Upper lobe of left lung (tissue), 6 donors: ENCODE measurements around the gene CCDC81. TPM values are rescaled to one million over a fixed set of nuclear protein-coding genes. Genes with fewer than 3 reads are reported as not detected.

ENCODE experiments used
- ATAC-seq, 2 donors: fragments of 200-7000 bp; cut with Tn5 transposase; one replicate each; pipeline ENCODE4 v1.9.1; 2022; ENCODE audit warnings: mild to moderate bottlenecking in 2 of 2, moderate library complexity in 2 of 2; ENCODE audit not compliant: low FRiP score in 2 of 2
- DNase-seq, 2 donors: peaks; one replicate each; pipeline ENCODE4 v3.0.0-alpha.2; 2019 to 2020
- H3K27ac ChIP-seq, 4 donors: fragments of 200-600 bp; sonication (generic); one replicate each; pipeline ENCODE4 v1.5.1; 2016 to 2019
- H3K27me3 ChIP-seq, 4 donors: fragments of 200-600 bp; sonication (generic); one replicate each; pipeline ENCODE4 v1.5.1; 2017 to 2019
- H3K36me3 ChIP-seq, 4 donors: fragments of 200-600 bp; sonication (generic); one replicate each; pipeline ENCODE4 v1.5.1; 2016 to 2019
- H3K4me1 ChIP-seq, 4 donors: fragments of 200-600 bp; sonication (generic); one replicate each; pipeline ENCODE4 v1.5.1; 2018 to 2019
- H3K4me3 ChIP-seq, 4 donors: fragments of 200-600 bp; sonication (generic); one replicate each; pipeline ENCODE4 v1.5.1; 2017 to 2019; ENCODE audit warnings: mild to moderate bottlenecking in 2 of 4, moderate library complexity in 1 of 4
- H3K9me3 ChIP-seq, 4 donors: fragments of 200-600 bp; sonication (generic); one replicate each; pipeline ENCODE4 v1.5.1; 2018 to 2019
- CTCF ChIP-seq, 6 experiments: fragments of 450-650 bp in 4 of 6; fragments of 200-600 bp in 2 of 6; sonication (generic) in 2 of 6; IDR thresholded peaks; one replicate each; pipeline ENCODE4 v1.5.1; 2016 to 2019; ENCODE audit warnings: antibody characterized with exemption in 6 of 6
- EP300 ChIP-seq, 4 donors: sonication (generic); formaldehyde crosslinking; IDR thresholded peaks; one replicate each; pipeline ENCODE4 v1.5.1; 2017; ENCODE audit warnings: antibody characterized with exemption in 4 of 4, control low read depth in 2 of 4
- POLR2A ChIP-seq, 4 donors: fragments of 450-650 bp; IDR thresholded peaks; one replicate each; pipeline ENCODE4 v1.5.1; 2016 to 2017; ENCODE audit warnings: antibody characterized with exemption in 4 of 4, mild to moderate bottlenecking in 2 of 4
- POLR2AphosphoS5 ChIP-seq, 2 donors: sonication (generic); formaldehyde crosslinking; IDR thresholded peaks; one replicate each; pipeline ENCODE4 v1.5.1; 2017; ENCODE audit warnings: antibody characterized with exemption in 2 of 2
- WGBS, 2 donors: methylation state at CpG; one replicate each; pipeline ENCODE4 v1.1.5; 2017 to 2018; 5-methylcytosine and 5-hydroxymethylcytosine counted together
- total RNA-seq, 6 donors: library from RNA; depleted of rRNA in 4 of 6; stranded (reverse); fragments of >200 nt in 4 of 6; gene quantifications; one replicate each; pipeline versions ENCODE4 v1.1.0 to v1.2.1, GENCODE V29; 2016 to 2021
- donor health status: DM: no; HTN: no; CAD: no; lungs with moderate emphysema.
- donor health status: DM: no; HTN: yes; CAD: no; lungs with severe emphysema.

Gene CCDC81
- total RNA-seq, 6 donors from 2014 or later = 0.52 to 10.5 (median 2.7) TPM

- Histone ChIP-seq H3K4me3 (no peak overlapping the region), H3K4me1 (peaks cover 0 to 11% (median 5%) of the 10 kb centered on the region in 4 donors), H3K9me3 (no peaks in the 10 kb centered on the region), H3K27me3 (no peaks in the 10 kb centered on the region), H3K36me3 (no peaks in the 10 kb centered on the region), H3K27ac (no peak overlapping the region)
- DNase-seq (no peak), ATAC-seq (no peak)
- TF ChIP-seq CTCF (IDR thresholded peaks at IDR 0.05) = no peak
- no peak for TF ChIP-seq POLR2AphosphoS5 (IDR thresholded peaks at IDR 0.05)
- TF ChIP-seq EP300 (IDR thresholded peaks at IDR 0.05) = no peak
- TF ChIP-seq POLR2A (IDR thresholded peaks at IDR 0.05) = no peak
- WGBS, 2 donors = 90 to 95% methylated on average over 5 of the region's 5 CpGs
Measured at GRCh38 chr11:86463955-86464354, 89.3 kb downstream of the CCDC81 start.

- H3K36me3 ChIP-seq = no peaks in the 10 kb centered on the region
- peaks cover 0 to 9% (median 4%) of the 10 kb centered on the region in 4 donors for H3K4me1 ChIP-seq
- no peak overlapping the region for H3K4me3 ChIP-seq
- ATAC-seq = no peak
- H3K9me3 ChIP-seq = no peaks in the 10 kb centered on the region
- no peak for DNase-seq
- no peak overlapping the region for H3K27ac ChIP-seq
- no peak for TF ChIP-seq CTCF (IDR thresholded peaks at IDR 0.05)
- TF ChIP-seq POLR2A (IDR thresholded peaks at IDR 0.05) = no peak
- TF ChIP-seq EP300 (IDR thresholded peaks at IDR 0.05) = no peak
- no peak for TF ChIP-seq POLR2AphosphoS5 (IDR thresholded peaks at IDR 0.05)
- 91 to 95% methylated on average over 5 of the region's 5 CpGs for whole genome bisulfite sequencing, 2 donors
- H3K27me3 ChIP-seq = no peaks in the 10 kb centered on the region
Measured at GRCh38 chr11:86464509-86465221, 90.0 kb downstream of the CCDC81 start.

GRCh38 chr11:86468169-86468568, 93.5 kb downstream of the CCDC81 start:
- no peak overlapping the region for H3K4me3 ChIP-seq
- WGBS, 2 donors = 96 to 98% methylated on average over 1 of the region's 1 CpG
- H3K27ac ChIP-seq = no peak overlapping the region
- TF ChIP-seq POLR2AphosphoS5 (IDR thresholded peaks at IDR 0.05) (no peak), POLR2A (IDR thresholded peaks at IDR 0.05) (no peak), CTCF (IDR thresholded peaks at IDR 0.05) (no peak), EP300 (IDR thresholded peaks at IDR 0.05) (no peak)
- ATAC-seq = no peak
- no peaks in the 10 kb centered on the region for H3K27me3 ChIP-seq
- no peak for DNase-seq
- no peaks in the 10 kb centered on the region for H3K36me3 ChIP-seq
- no peaks in the 10 kb centered on the region for H3K9me3 ChIP-seq
- H3K4me1 ChIP-seq = no peaks in the 10 kb centered on the region

- Histone ChIP-seq H3K27ac (no peak overlapping the region), H3K4me1 (no peaks in the 10 kb centered on the region), H3K9me3 (no peaks in the 10 kb centered on the region), H3K27me3 (no peaks in the 10 kb centered on the region), H3K36me3 (no peaks in the 10 kb centered on the region), H3K4me3 (no peak overlapping the region)
- TF ChIP-seq POLR2A (IDR thresholded peaks at IDR 0.05) (no peak), CTCF (IDR thresholded peaks at IDR 0.05) (no peak), EP300 (IDR thresholded peaks at IDR 0.05) (no peak), POLR2AphosphoS5 (IDR thresholded peaks at IDR 0.05) (no peak)
- WGBS, 2 donors = 93 to 95% methylated on average over 5 of the region's 5 CpGs
- DNase-seq (no peak), ATAC-seq (peak in 1 of 2 donors; percentile 69)
Measured at GRCh38 chr11:86469491-86470388, 95.1 kb downstream of the CCDC81 start.

Other genes starting within 250 kb of the CCDC81 start
- 10 to 100 TPM in 5 of 6 donors, 1 to 10 TPM in 1; 6.7 to 43.1 (median 16.0) TPM for gene EED, start 130.1 kb upstream of the CCDC81 start, total RNA-seq
- 10 to 100 TPM in 5 of 6 donors, 1 to 10 TPM in 1; 7.7 to 31.9 (median 24.2) TPM for gene HIKESHI, start 72.6 kb upstream of the CCDC81 start, total RNA-seq